Stimulated activated naive CD8-positive, alpha-beta T cell treated with anti-CD3 and anti-CD28 coated beads, Interleukin-15, amount 100 ng/mL, for 72 hours (primary cell): ENCODE measurements around the gene ZFYVE9.
"Not testable (repeated sequence)": the region's sequence is repeated elsewhere in the genome, so short reads cannot be mapped to it uniquely, and the experiment has no call there.

ENCODE experiments used
- ATAC-seq: fragments of 150-1000 bp; cut with Tn5 transposase; 2 replicates; pipeline ENCODE4 v1.10.0; 2021; ENCODE audit warnings: mild to moderate bottlenecking, moderate library complexity
- DNase-seq, 2 donors: peaks; one replicate each; pipeline ENCODE4 v3.0.0; 2021 to 2022
- H3K27ac Mint-ChIP-seq, 2 donors: one replicate each; pipeline ENCODE4 v1.8.0; 2022; ENCODE audit warnings: mild to moderate bottlenecking in 2 of 2, mixed read lengths in 2 of 2, moderate library complexity in 2 of 2
- H3K27me3 Mint-ChIP-seq: one replicate; pipeline ENCODE4 v1.8.0; 2022; ENCODE audit warnings: mixed read lengths
- H3K4me1 Mint-ChIP-seq: one replicate; pipeline ENCODE4 v1.8.0; 2022; ENCODE audit warnings: mild to moderate bottlenecking, mixed read lengths
- H3K4me3 Mint-ChIP-seq, 2 donors: one replicate each; pipeline ENCODE4 v1.8.0; 2022; ENCODE audit warnings: mild to moderate bottlenecking in 2 of 2, mixed read lengths in 2 of 2, moderate library complexity in 1 of 2
- H3K9me3 Mint-ChIP-seq, 2 donors: one replicate each; pipeline ENCODE4 v1.8.0; 2022; ENCODE audit warnings: mixed read lengths in 2 of 2

The ZFYVE9 gene

DNA sequence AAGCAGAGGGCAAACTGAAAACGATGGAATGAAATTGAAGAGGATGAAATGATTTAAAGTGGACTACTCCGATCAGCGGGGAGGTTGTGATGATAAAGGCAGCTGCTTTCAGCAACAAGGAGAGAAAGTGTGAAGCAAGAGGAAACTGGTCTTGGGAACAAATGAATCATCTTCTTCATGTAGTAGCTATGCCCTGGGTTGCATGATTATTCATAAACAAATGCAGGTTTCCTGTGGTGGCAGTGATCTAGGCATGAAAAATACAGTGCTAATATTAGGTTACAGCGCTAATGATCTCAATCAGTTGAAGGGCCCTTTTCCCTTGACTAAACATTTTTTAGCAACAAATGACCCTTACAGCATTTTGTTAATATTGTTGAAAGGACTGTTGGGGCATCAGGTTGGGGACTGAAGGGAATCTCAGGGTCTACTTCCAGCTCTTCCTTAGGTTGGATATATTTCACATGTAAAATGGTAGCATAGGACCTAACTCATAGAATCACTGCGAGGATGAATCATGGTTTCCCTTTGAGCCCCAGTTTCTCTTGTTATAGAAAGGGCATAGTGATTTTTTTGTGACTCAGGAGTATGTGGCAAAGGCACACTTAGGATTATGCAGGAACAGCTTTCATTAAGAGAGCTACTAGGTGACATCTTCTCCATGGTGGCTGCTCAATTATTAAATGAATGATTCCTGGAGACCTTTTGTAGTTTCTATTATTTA is 1.9 kb upstream of the ZFYVE9 start:
- peak overlapping the region in 1 of 2 donors; percentile 28 for H3K27ac Mint-ChIP-seq
- ATAC-seq (peak; percentile 81), DNase-seq (peak; percentile 28 to 46)
- H3K4me1 Mint-ChIP-seq = peaks cover 42% of the 10 kb centered on the region
- H3K4me3 Mint-ChIP-seq = peak overlapping the region; percentile 72 to 80
- no peaks in the 10 kb centered on the region for H3K27me3 Mint-ChIP-seq
- H3K9me3 Mint-ChIP-seq = peaks cover 0 to 5% of the 10 kb centered on the region in 2 donors

DNA sequence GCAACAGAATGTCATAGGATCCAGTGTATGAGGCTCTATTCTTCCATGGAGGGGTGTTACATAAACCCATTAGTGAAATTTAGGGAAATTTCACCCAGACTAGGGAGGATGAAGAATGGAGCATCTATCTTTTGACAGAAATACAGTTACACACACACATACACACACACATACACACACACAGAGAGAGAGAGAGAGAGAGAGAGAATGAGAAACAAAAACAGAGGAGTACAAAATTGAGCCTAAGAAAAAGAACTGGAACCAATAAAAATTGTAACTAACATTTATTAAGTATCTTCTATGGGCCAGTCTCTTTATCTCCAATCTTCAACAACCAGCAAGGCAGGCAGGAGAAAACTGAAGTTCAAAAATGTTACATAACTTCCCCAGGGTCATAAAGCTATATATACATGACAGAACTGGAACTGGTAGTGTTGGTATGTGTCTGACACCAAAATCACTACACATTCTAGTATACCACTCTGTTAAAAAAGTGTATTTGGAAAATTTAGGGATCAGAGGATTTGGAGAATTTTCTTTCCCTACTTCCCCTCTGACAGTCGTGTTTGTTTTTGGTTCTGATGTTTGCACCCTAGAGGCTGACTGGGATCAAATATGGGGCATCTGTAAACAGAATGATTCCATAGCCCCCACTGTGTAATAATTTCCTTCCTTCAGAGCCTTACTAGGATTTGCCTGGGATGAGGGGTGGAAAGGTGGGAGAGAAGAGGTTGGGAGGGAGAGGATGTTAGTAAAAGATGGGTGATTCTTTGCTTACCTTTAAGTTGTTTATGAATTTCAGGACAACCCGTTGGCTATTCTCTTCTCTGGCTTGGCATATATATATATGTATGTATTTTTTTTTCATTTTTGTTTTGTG is 1.0 kb upstream of the ZFYVE9 start:
- Mint-ChIP-seq H3K4me3 (peak overlapping the region; percentile 80), H3K27ac (peak overlapping the region; percentile 79 to 84), H3K4me1 (peaks cover 48% of the 10 kb centered on the region), H3K9me3 (peaks cover 0 to 5% of the 10 kb centered on the region in 2 donors), H3K27me3 (no peaks in the 10 kb centered on the region)
- DNase-seq (no peak), ATAC-seq (no peak)

DNA sequence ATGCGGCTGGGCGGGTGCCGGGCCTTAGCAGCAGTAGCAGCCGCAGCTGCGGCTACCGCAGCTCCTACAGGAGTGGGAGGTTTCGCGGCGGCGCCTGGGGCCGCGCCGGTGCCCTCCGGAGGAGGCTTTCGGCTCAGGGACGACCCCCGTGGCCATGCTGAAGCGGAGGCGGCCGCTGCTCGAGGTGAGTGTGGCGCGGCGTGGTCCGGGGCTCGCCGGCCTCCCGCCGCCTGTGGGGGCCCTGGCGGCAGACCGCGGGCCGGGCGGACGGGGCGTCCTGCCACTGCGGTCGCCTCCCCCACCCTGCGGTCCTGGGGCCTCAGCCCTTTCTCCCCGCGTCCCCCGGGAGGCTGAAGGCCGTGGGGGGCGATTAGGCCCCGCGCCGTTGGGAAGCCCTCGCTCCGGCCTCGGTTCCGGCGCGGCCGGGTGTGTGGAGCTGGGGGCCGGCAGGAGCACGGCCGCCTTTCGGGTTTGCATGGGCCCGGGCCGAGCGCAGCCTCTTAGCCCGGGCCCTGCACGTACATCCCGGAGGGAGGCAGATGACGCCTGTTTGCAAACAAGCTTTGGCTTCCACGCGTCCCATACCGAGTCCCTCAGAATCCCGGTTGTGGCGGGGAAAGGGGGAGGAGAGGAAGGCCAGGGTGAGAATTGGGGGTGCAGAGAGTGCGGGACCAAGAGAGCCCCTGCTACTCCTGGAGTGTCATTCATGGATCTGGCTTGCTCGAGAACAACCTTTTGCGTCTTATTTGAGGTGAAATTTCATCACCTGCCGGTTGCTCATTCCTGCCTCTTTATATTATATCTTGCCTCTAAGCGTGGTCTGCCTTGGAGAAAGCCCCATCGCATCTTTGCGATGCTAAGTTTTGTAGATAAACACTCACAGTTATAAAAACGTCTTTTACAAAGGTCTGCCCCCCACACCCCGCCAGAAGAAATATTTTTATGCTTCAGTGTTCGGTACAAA is 613 bp downstream of the ZFYVE9 start:
- Mint-ChIP-seq H3K4me3 (peak overlapping the region; percentile 82 to 85), H3K4me1 (peaks cover 48% of the 10 kb centered on the region), H3K27me3 (no peaks in the 10 kb centered on the region), H3K9me3 (no peaks in the 10 kb centered on the region), H3K27ac (peak overlapping the region; percentile 89 to 94)
- peak; percentile 61 for ATAC-seq
- DNase-seq = peak; percentile 55 to 57

DNA sequence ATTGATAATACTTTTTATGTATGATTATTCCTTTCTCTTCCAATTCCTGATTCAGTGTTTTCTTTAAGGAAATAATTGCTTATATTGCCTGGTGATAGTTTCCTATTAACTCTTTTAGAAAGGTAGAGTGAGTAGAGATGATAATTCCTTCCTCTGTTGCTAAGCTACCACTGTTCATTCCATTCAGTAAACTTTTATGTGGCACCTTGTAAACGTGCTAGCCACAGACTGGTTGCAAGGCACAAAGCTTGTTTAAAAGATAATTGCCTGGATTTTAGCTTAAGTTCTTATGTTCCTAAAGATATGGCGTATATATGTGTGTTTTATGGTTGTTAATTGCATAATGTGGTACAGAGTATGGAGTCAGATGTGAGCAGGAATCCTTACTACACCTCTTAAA is 3.2 kb downstream of the ZFYVE9 start:
- no peaks in the 10 kb centered on the region for H3K9me3 Mint-ChIP-seq
- H3K4me1 Mint-ChIP-seq = peaks cover 30% of the 10 kb centered on the region
- peak overlapping the region in 1 of 2 donors; percentile 73 for H3K27ac Mint-ChIP-seq
- H3K27me3 Mint-ChIP-seq = no peaks in the 10 kb centered on the region
- H3K4me3 Mint-ChIP-seq = no peak overlapping the region
- ATAC-seq (no peak), DNase-seq (no peak)

DNA sequence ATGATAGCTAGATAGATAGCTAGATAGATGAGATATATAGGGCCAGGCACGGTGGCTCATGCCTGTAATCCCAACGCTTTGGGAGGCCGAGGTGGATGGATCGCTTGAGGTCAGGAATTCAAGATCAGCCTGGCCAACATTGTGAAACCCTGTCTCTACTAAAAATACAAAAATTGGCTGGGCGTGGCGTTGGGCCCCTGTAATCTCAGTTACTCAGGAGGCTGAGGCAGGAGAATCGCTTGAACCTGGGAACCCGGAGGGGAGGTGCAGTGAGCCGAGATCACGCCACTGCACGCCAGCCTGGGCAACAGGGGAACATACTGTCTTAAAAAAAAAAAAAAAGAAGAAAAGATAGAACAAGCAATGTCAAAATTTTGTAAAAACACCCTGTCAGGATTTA is 8.6 kb downstream of the ZFYVE9 start:
- ATAC-seq, H3K4me1 Mint-ChIP-seq, H3K9me3 Mint-ChIP-seq, DNase-seq, H3K27ac Mint-ChIP-seq, H3K27me3 Mint-ChIP-seq, H3K4me3 Mint-ChIP-seq: not testable (repeated sequence)

DNA sequence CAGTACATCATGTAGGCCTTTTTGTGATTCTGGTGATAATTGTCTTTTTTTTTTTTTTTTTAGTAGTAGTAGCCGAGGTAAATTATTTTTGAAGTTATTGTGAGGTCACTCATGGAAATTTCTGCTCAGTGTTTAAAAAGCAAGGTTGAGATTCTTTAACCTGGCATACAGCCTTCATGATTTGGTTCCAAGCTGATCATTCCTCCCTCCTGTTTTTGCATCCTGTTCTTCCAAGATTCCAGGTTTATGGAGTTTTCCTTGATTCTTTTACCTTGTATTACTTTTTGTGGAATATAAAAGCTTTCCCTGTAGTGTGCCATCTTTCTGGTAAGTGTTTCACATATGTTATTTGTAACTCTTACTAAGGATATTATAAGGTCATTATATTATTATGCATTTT is 9.1 kb downstream of the ZFYVE9 start:
- ATAC-seq (no peak), DNase-seq (no peak)
- Mint-ChIP-seq H3K9me3 (no peaks in the 10 kb centered on the region), H3K27me3 (no peaks in the 10 kb centered on the region), H3K4me3 (no peak overlapping the region), H3K27ac (no peak overlapping the region), H3K4me1 (no peaks in the 10 kb centered on the region)

DNA sequence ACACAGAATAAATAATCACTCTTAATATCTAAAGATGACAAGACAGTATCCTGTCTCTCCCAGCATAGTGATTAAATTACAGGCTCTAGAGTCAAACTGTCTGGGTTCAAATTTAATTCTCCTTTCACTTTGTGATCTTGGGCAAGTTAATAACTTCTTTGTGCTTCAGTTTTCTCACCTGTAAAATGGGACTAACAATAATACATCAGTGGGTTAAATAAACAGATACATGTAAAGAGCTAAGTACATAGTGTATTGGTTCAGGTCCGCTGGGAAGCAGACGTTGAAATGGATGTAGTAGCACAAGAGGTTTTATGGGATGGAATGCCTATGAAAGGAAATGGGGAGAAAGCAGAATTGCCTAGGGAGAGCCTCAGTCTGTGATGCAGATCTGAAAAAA is 10.7 kb downstream of the ZFYVE9 start:
- H3K4me3 Mint-ChIP-seq = no peak overlapping the region
- ATAC-seq (no peak), DNase-seq (no peak)
- H3K9me3 Mint-ChIP-seq = no peaks in the 10 kb centered on the region
- H3K4me1 Mint-ChIP-seq = peaks cover 2% of the 10 kb centered on the region
- no peak overlapping the region for H3K27ac Mint-ChIP-seq
- H3K27me3 Mint-ChIP-seq = no peaks in the 10 kb centered on the region

DNA sequence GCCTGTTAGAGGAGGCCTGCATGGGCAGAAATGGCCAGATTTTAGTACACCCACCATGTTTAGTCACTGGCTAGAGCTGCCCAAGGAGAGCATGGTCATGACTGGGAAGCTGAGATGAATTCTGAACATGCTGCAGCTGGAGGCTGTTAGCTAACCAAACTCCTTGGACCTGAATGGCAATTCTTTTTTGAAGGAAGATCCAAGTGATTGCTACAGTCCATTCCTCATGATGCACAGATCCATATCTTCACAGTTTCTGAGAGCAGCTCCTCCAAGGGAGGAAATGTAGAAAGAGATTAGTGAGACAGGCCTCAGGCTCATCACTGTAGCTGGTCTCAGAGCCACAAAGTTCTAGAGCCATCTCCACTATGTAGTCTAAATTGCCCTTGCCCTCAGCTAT is 11.1 kb downstream of the ZFYVE9 start:
- Mint-ChIP-seq H3K27ac (no peak overlapping the region), H3K4me1 (peaks cover 7% of the 10 kb centered on the region), H3K4me3 (no peak overlapping the region), H3K27me3 (no peaks in the 10 kb centered on the region), H3K9me3 (no peaks in the 10 kb centered on the region)
- DNase-seq = no peak
- no peak for ATAC-seq

DNA sequence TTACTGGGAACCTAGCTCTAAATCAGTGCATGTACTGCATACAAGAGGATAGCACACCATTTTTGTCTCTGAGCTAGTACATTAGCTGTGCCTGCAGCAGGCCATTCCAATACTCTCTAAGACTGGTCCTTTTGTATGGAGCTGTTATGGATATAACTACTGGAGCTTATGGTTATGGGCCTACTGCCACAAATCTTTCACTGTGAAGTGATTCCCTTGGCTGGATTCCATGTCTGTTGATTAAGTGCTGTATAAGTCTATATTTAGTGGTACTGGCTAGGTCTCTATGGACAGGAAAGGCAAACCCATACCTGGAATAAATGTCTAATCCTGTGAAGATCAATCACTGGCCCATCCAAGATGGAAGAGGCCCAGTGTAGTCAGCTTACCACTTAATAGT is 12.0 kb downstream of the ZFYVE9 start:
- Mint-ChIP-seq H3K27me3 (no peaks in the 10 kb centered on the region), H3K4me3 (no peak overlapping the region), H3K4me1 (peaks cover 8% of the 10 kb centered on the region), H3K27ac (no peak overlapping the region), H3K9me3 (no peaks in the 10 kb centered on the region)
- no peak for DNase-seq
- ATAC-seq = no peak

DNA sequence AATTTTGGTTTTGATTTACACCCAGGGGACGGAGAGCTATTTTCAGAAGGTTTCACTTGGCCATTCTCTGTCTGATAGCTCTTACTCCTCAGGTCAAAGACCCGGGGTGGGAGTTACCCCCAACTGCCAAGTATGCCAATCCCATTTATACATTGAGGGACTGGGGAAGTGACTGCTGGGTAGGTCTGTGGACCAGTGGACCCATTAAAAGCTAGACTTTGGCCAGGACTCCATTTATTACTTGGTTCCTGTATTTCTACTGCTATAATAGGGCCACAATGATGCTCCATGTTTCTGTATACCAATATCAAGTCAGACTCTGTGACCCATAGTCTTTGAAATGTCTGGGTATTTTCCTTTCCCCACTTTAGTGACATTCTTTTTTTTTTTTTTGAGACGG is 14.6 kb downstream of the ZFYVE9 start:
- Mint-ChIP-seq H3K27me3 (no peaks in the 10 kb centered on the region), H3K9me3 (no peaks in the 10 kb centered on the region), H3K4me3 (no peak overlapping the region), H3K4me1 (peaks cover 8% of the 10 kb centered on the region), H3K27ac (no peak overlapping the region)
- DNase-seq (no peak), ATAC-seq (no peak)

DNA sequence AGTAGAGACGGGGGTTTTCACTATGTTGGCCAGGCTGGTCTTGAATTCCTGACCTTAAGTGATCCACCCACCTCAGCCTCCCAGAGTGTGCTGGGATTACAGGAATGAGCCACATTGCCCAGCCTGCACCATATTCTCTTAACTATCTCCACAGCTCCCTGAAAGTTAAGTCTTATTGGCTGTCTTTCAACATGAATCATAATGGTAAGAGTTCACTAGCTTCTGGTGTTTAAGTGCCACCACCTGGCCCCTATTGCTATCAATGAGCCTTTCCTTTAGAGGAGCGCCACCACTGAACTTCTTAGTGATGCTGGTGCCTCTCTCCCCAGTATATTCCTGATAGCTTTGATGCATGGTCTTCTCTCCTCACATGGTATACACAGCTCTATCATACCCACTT is 15.7 kb downstream of the ZFYVE9 start:
- DNase-seq (no peak), ATAC-seq (no peak)
- H3K9me3 Mint-ChIP-seq = no peaks in the 10 kb centered on the region
- peaks cover 8% of the 10 kb centered on the region for H3K4me1 Mint-ChIP-seq
- H3K27ac Mint-ChIP-seq = no peak overlapping the region
- no peaks in the 10 kb centered on the region for H3K27me3 Mint-ChIP-seq
- no peak overlapping the region for H3K4me3 Mint-ChIP-seq

DNA sequence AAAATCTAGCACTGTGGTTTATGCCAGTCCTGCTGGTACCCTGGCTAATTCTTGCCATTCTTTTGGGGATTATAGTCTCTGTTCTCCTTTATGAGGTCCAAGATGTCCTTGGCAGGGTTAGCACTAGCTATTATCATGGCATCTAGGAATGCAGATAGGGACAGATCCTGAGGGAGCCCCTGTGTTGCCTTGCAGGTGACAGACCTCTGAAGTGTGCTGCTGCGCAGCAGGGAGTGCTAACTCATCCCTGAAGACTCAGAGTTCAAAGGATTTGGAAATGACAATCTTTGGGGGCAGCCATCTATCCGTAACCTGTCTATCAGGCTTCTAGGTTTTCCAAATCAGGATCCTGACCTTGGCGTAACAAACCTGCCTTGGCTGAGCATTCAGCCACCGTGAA is 16.3 kb downstream of the ZFYVE9 start:
- no peak overlapping the region for H3K4me3 Mint-ChIP-seq
- peaks cover 8% of the 10 kb centered on the region for H3K4me1 Mint-ChIP-seq
- no peaks in the 10 kb centered on the region for H3K27me3 Mint-ChIP-seq
- H3K9me3 Mint-ChIP-seq = no peaks in the 10 kb centered on the region
- no peak overlapping the region for H3K27ac Mint-ChIP-seq
- ATAC-seq (no peak), DNase-seq (no peak)

DNA sequence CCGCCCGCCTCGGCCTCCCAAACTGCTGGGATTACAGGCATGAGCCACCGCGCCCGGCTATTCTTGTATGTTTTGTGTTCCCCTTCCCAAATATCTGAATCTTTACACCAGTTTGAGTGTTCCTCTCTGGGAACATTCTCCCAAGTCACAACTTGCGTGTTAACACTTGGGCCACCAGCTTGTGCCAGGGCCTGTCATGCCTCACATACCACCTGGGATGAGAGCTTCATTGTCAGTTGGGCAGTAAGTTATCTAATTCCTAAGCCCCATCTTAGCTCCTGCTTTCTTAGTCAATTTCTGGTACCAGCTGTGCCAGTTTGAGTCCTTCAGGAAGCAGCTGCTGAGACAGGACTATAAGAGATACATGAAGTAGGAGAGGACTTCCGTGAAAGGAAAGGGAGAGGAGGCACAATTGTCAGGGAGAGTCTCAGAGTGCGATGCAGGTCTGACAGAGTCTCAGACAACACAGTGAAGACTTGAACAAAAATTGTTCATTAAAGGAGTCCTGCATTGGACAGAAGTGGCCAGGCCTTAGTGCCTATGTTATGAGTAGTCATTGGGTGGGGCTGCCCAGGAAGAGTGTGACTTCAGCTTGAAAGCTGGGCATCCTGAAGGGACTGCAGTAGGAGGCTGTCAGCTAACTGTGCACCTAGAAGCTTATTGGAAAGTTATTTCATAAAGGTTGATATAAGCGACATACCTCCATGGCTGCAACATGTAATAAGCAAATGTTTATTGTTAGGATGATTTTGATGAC is 17.3 kb downstream of the ZFYVE9 start:
- Mint-ChIP-seq H3K4me3 (no peak overlapping the region), H3K9me3 (no peaks in the 10 kb centered on the region), H3K27ac (peak overlapping the region in 1 of 2 donors; percentile 12), H3K27me3 (no peaks in the 10 kb centered on the region), H3K4me1 (peaks cover 8% of the 10 kb centered on the region)
- DNase-seq (no peak), ATAC-seq (no peak)

DNA sequence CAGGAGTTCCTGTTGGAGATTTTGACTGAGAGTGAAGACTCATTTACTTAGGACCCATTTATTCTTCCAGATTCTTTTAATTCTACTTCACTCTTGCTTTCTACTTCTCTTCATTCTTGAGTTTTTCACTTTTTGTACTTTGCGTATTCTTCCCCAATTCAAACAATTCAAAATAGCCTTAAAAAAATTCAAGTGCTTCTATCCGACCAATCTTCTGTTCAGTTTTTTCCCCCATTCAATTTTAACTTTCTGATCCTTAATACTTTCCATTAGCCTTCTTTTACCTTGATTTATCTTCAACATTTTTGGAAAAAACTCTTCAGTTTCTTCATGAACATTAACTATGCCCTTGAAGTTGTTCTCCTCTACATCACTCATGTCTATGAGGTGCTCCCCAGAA is 21.1 kb downstream of the ZFYVE9 start:
- no peak overlapping the region for H3K27ac Mint-ChIP-seq
- ATAC-seq = no peak

DNA sequence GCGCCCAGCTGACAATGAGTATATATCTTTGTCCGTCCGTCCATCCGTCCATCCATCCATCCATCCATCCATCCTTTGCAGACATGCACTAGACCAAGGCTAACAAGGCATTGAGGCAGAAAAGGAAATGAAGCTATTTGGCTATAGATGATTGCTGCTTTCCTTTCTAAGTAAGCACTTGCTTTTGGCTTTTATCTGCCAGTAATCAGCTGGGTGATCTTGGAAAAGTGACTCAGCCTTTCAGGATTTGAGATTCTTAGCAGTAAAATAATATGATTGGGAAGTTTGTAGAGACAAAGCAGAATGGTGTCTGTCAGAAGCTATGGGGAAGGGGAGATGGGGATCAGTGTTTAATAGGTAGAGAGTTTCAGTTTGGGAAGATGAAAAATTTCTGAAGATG is 22.7 kb downstream of the ZFYVE9 start:
- ATAC-seq (no peak), DNase-seq (no peak)
- Mint-ChIP-seq H3K4me1 (peaks cover 5% of the 10 kb centered on the region), H3K4me3 (no peak overlapping the region), H3K9me3 (no peaks in the 10 kb centered on the region), H3K27ac (no peak overlapping the region), H3K27me3 (no peaks in the 10 kb centered on the region)

More for the DNA sequence above, 21.1 kb downstream of the ZFYVE9 start:
- H3K27me3 Mint-ChIP-seq = no peaks in the 10 kb centered on the region
- DNase-seq = no peak
- no peak overlapping the region for H3K4me3 Mint-ChIP-seq
- H3K9me3 Mint-ChIP-seq = no peaks in the 10 kb centered on the region
- H3K4me1 Mint-ChIP-seq = peaks cover 7% of the 10 kb centered on the region
